GM12878 (cell line): Measurements from ENCODE around the gene S100A6.

Experiments used
- CTCF ChIP-seq, 3 experiments: IDR thresholded peaks in 2 of 3; conservative IDR thresholded peaks in 1 of 3; 2 replicates each; pipeline ENCODE4 v1.5.1; 2011; ENCODE audit warnings: low read depth in 3 of 3, low read length in 3 of 3, mild to moderate bottlenecking in 3 of 3, control low read depth in 2 of 3, moderate library complexity in 2 of 3, inconsistent platforms in 1 of 3, mixed read lengths in 1 of 3; ENCODE audit not compliant: control insufficient read depth in 2 of 3, insufficient read depth in 1 of 3; ENCODE audit errors: extremely low read depth in 1 of 3
- POLR2A ChIP-seq: IDR thresholded peaks from 2 replicates; pipeline ENCODE4 v1.6.1; 2011; ENCODE audit warnings: low read depth, mild to moderate bottlenecking, low read length
- TBL1XR1 ChIP-seq: IDR thresholded peaks from 2 replicates; pipeline ENCODE4 v1.6.1; 2012; ENCODE audit warnings: low read depth, low read length, improper control_type of control experiment
- TF ChIP-seq, protein P1 (sequence below): IDR thresholded peaks from 2 replicates; pipeline ENCODE4 v1.6.1; 2012; ENCODE audit warnings: mild to moderate bottlenecking, low read depth, low read length

- no peak for TF ChIP-seq TBL1XR1
- no peak for TF ChIP-seq CTCF (IDR thresholded peaks at IDR 0.05 in 2 of 3, conservative IDR thresholded peaks at IDR 0.05 in 1 of 3; ENCODE audit: control insufficient read depth in 2 of 3, extremely low read depth in 1 of 3, insufficient read depth in 1 of 3, low read depth in 3 of 3, low read length in 3 of 3)
- no peak for TF ChIP-seq POLR2A
- TF ChIP-seq, protein P1, sequence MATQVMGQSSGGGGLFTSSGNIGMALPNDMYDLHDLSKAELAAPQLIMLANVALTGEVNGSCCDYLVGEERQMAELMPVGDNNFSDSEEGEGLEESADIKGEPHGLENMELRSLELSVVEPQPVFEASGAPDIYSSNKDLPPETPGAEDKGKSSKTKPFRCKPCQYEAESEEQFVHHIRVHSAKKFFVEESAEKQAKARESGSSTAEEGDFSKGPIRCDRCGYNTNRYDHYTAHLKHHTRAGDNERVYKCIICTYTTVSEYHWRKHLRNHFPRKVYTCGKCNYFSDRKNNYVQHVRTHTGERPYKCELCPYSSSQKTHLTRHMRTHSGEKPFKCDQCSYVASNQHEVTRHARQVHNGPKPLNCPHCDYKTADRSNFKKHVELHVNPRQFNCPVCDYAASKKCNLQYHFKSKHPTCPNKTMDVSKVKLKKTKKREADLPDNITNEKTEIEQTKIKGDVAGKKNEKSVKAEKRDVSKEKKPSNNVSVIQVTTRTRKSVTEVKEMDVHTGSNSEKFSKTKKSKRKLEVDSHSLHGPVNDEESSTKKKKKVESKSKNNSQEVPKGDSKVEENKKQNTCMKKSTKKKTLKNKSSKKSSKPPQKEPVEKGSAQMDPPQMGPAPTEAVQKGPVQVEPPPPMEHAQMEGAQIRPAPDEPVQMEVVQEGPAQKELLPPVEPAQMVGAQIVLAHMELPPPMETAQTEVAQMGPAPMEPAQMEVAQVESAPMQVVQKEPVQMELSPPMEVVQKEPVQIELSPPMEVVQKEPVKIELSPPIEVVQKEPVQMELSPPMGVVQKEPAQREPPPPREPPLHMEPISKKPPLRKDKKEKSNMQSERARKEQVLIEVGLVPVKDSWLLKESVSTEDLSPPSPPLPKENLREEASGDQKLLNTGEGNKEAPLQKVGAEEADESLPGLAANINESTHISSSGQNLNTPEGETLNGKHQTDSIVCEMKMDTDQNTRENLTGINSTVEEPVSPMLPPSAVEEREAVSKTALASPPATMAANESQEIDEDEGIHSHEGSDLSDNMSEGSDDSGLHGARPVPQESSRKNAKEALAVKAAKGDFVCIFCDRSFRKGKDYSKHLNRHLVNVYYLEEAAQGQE: no peak
Measured at GRCh38 chr1:153536671-153537375, 1.0 kb upstream of the S100A6 start.
